Breast epithelium (tissue), 3 donors: ENCODE results near the gene EPHA3.

ENCODE experiments used
- CTCF ChIP-seq, 3 donors: fragments of 450-650 bp; IDR thresholded peaks; one replicate each; pipeline ENCODE4 v1.5.1; 2016 to 2017; ENCODE audit warnings: antibody characterized with exemption in 3 of 3, mild to moderate bottlenecking in 3 of 3, moderate library complexity in 3 of 3
- POLR2A ChIP-seq: fragments of 450-650 bp; IDR thresholded peaks from one replicate; pipeline ENCODE4 v1.6.1; 2016; ENCODE audit warnings: antibody characterized with exemption, mild to moderate bottlenecking, moderate library complexity

GRCh38 chr3:89182056-89182455 lies 74.6 kb downstream of the EPHA3 start:
- no peak for TF ChIP-seq CTCF (IDR thresholded peaks at IDR 0.05)
- no peak for TF ChIP-seq POLR2A
